K562 (cell line): Measurements from ENCODE around the gene DYRK2. TPM values are rescaled to one million over a fixed set of nuclear protein-coding genes. Genes with fewer than 3 reads are reported as not detected.

ENCODE experiments used
- CHD7 ChIP-seq: fragments of 200-600 bp; sonication (generic); IDR thresholded peaks from one replicate; pipeline ENCODE4 v1.6.1; 2012; ENCODE audit warnings: mild to moderate bottlenecking, low read depth, low read length, inconsistent platforms
- CTCFL ChIP-seq: IDR thresholded peaks from 2 replicates; pipeline ENCODE4 v1.6.1; 2011; ENCODE audit warnings: borderline replicate concordance, low read depth, mild to moderate bottlenecking, moderate library complexity, low read length; ENCODE audit not compliant: insufficient read depth, poor library complexity, severe bottlenecking
- E4F1 ChIP-seq: fragments of 250-450 bp; sonication (Bioruptor Pico); IDR thresholded peaks from 2 replicates; pipeline ENCODE4 v1.5.0; 2021; ENCODE audit warnings: mild to moderate bottlenecking, borderline replicate concordance
- HNRNPUL1 ChIP-seq: fragments of 200-400 bp; formaldehyde crosslinking; IDR thresholded peaks from 2 replicates; pipeline ENCODE4 v1.6.1; 2017; ENCODE audit warnings: low read length
- MTA2 ChIP-seq: fragments of 450-650 bp; IDR thresholded peaks from 2 replicates; pipeline ENCODE4 v1.6.1; 2016; ENCODE audit warnings: low read depth
- SAFB ChIP-seq: fragments of 200-400 bp; formaldehyde crosslinking; IDR thresholded peaks from 2 replicates; pipeline ENCODE4 v1.6.1; 2017; ENCODE audit warnings: low read depth, low read length, borderline replicate concordance
- polyA plus RNA-seq, 8 experiments: library from polyadenylated mRNA; depleted of rRNA in 4 of 8; stranded (reverse) in 5 of 8; unstranded in 3 of 8; fragments of >200 nt; fragmentation: Nextera tagmentation in 2 of 8; fragmentation: Illumina TruSeq in 1 of 8; extraction: Ambion mirVana in 2 of 8; extraction: Trizol in 1 of 8; gene quantifications; 2 replicates each; pipeline versions ENCODE4 v1.2.1 to v1.2.3, GENCODE V29; 2011 to 2014; ENCODE audit warnings: inconsistent platforms in 1 of 8, missing spikeins in 1 of 8
- total RNA-seq, 7 experiments: library from RNA; depleted of rRNA in 6 of 7; stranded (reverse); fragments of >200 nt in 6 of 7; fragmentation: Illumina TruSeq in 2 of 7; extraction: Trizol in 2 of 7; gene quantifications; 2 replicates each; pipeline versions ENCODE4 v1.2.1 to v1.2.3, GENCODE V29; 2011 to 2021; ENCODE audit warnings: low replicate concordance in 1 of 7
- TF ChIP-seq, protein P1 (sequence below): fragments of 250-450 bp; sonication (Bioruptor Pico); IDR thresholded peaks from 2 replicates; pipeline ENCODE4 v1.8.0; 2021; ENCODE audit warnings: borderline replicate concordance, mild to moderate bottlenecking, moderate library complexity; ENCODE audit not compliant: poor library complexity, severe bottlenecking
- TF ChIP-seq, protein P2 (sequence below): fragments of 250-450 bp; sonication (Bioruptor Pico); IDR thresholded peaks from 2 replicates; pipeline ENCODE4 v1.9.0; 2021; ENCODE audit warnings: mild to moderate bottlenecking

DYRK2 gene
- total and polyA plus RNA-seq, 9 of the 15 experiments (the other 6 are each of a cell fraction or from before 2014, with no cell fraction given) = 1.7 to 15.4 (median 8.4) TPM

GRCh38 chr12:67647799-67648520, 585 bp upstream of the DYRK2 start (continued):
- TF ChIP-seq E4F1 (CRISPR knock-in tag) (no peak), MTA2 (0 out of 2 replicates have a peak, but pooled peaks have one; percentile 8), SAFB (no peak), CHD7 (no peak), CTCFL (peak; percentile 22), HNRNPUL1 (no peak)
- TF ChIP-seq, protein P1, sequence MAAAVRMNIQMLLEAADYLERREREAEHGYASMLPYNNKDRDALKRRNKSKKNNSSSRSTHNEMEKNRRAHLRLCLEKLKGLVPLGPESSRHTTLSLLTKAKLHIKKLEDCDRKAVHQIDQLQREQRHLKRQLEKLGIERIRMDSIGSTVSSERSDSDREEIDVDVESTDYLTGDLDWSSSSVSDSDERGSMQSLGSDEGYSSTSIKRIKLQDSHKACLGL (CRISPR knock-in tag) = no peak
- TF ChIP-seq, protein P2, sequence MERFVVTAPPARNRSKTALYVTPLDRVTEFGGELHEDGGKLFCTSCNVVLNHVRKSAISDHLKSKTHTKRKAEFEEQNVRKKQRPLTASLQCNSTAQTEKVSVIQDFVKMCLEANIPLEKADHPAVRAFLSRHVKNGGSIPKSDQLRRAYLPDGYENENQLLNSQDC (CRISPR knock-in tag) = no peak
